Measurements from ENCODE around the gene SATB2.
A peak's percentile ranks its signal among the peaks of the same experiment; 100 is the strongest.

The SATB2 gene

DNA sequence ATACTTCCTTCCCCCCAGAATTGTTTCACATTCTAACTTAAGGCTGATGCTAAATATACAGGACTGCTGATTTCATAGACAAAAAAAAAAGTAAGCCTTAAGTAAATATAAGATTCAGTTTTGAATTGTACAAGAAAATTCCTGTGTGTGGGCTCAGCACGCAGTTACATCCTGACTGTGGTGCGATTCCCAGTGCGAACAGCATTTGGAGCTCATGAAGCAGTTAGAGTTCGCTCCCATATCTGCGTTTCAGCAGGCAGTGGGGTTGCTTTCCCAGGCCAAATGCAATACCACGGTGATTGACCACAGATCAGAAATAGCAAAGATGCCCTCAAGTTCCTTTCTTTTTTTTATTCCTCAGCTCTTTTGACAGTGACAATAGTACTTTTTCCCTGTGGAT, 75.6 kb downstream of the SATB2 start:
- TF ChIP-seq, protein P1, sequence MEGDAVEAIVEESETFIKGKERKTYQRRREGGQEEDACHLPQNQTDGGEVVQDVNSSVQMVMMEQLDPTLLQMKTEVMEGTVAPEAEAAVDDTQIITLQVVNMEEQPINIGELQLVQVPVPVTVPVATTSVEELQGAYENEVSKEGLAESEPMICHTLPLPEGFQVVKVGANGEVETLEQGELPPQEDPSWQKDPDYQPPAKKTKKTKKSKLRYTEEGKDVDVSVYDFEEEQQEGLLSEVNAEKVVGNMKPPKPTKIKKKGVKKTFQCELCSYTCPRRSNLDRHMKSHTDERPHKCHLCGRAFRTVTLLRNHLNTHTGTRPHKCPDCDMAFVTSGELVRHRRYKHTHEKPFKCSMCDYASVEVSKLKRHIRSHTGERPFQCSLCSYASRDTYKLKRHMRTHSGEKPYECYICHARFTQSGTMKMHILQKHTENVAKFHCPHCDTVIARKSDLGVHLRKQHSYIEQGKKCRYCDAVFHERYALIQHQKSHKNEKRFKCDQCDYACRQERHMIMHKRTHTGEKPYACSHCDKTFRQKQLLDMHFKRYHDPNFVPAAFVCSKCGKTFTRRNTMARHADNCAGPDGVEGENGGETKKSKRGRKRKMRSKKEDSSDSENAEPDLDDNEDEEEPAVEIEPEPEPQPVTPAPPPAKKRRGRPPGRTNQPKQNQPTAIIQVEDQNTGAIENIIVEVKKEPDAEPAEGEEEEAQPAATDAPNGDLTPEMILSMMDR (IDR thresholded peaks at IDR 0.05; ENCODE audit: low read depth, low read length) = no peak
- H3K4me3 ChIP-seq (replicated peaks in 1 of 2; ENCODE audit: low read depth in 2 of 2, low read length in 2 of 2) = no peak overlapping the region
- peak in 1 of 2 donors; percentile 30 for DNase-seq (ENCODE audit: low read depth in 2 of 2)

GRCh38 chr2:199381531-199381930, 76.2 kb downstream of the SATB2 start:
- no peak for DNase-seq (ENCODE audit: low read depth in 2 of 2)
- H3K4me3 ChIP-seq (replicated peaks in 1 of 2; ENCODE audit: low read depth in 2 of 2, low read length in 2 of 2) = no peak overlapping the region
- TF ChIP-seq, protein P1 (IDR thresholded peaks at IDR 0.05; ENCODE audit: low read depth, low read length) = no peak

DNA sequence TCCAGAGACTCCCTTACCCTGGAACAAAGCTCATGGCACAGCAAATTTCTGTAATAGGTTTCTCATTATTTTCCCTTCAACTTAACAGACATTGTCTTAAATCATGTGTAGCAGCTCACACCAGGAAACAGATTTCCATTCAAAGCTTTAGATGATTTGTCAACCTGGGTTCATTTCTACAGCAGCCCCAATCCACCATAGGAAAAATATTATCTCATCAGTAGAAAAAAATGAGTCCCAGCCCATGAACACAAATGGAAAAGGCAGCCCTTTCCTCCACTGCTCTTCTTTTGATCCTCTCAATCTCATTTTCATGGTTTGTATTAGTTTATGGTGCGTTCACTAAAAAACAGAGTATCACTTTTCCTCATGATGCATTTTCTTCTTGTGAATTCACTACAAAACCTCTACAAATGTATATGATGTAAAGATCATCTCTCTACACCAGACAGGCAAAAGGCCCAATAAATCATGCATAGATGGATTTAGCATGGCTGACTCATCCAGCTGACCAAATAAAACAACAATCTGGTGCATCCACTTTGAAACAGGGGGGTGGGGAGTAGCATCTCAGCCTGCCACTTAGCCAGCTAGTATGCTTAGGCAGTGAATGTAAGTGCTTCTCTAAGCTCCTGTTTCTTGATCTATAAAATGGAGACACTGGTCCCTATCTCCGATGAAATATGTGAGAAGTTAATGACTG, 78.6 kb downstream of the SATB2 start:
- TF ChIP-seq, protein P1 (IDR thresholded peaks at IDR 0.05; ENCODE audit: low read depth, low read length) = no peak
- H3K4me3 ChIP-seq (replicated peaks in 1 of 2; ENCODE audit: low read depth in 2 of 2, low read length in 2 of 2) = no peak overlapping the region
- peak in 1 of 2 donors; percentile 72 for DNase-seq (ENCODE audit: low read depth in 2 of 2)

DNA sequence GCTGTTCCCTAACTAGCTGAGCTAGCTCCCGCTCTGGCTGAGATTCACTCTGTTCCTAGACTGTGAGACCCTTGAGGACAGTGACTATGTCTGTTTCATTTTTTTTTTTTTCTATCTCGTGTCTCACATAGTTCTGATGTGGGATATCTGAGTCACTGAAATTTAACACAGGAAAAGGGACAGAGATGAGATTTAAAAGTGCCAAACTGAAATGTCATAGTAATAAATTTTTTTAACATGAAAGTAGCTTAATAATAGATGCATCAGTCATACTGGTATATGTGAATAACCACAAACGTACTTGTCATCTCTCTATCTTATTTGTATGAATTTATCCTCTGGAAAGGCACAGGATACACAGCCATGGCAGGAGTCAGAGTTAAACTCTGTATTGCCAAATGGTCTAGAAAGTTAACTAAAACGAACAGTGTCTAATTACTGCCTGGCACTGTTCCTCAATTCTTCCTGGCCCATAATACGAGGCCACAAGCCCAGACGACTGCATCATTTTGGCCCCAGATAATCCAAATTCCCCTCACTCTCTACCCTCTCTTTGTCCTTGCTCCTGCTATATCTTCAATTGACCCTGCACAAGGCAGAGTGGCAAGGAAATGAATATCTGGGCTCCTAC, 87.5 kb downstream of the SATB2 start:
- H3K4me3 ChIP-seq (replicated peaks in 1 of 2; ENCODE audit: low read depth in 2 of 2, low read length in 2 of 2) = no peak overlapping the region
- peak in 1 of 2 donors; percentile 39 for DNase-seq (ENCODE audit: low read depth in 2 of 2)
- TF ChIP-seq, protein P1 (IDR thresholded peaks at IDR 0.05; ENCODE audit: low read depth, low read length) = no peak

DNA sequence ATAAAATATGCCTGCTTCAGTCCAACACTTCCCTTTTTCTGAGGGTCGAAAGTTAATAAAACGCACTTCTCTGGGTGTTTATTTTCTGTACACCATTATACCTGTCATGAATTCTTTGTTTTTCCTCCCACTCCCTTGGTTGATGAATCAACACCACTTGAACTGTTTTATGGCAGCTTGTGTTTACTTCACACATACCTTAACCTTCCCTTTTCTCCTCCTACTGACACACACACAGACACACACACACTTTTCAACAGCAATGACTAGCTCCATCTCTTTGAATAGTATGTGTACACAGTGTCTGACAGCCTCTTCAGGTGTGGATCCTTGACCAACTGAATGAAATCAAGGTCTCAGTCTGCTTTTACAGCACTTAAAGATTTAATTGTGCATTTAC, 91.3 kb downstream of the SATB2 start:
- peak in 1 of 2 donors; percentile 6 for DNase-seq (ENCODE audit: low read depth in 2 of 2)
- TF ChIP-seq, protein P1 (IDR thresholded peaks at IDR 0.05; ENCODE audit: low read depth, low read length) = no peak

GRCh38 chr2:199364153-199364552, 93.6 kb downstream of the SATB2 start:
- no peak for DNase-seq (ENCODE audit: low read depth in 2 of 2)
- TF ChIP-seq, protein P1 (IDR thresholded peaks at IDR 0.05; ENCODE audit: low read depth, low read length) = no peak
- no peak overlapping the region for H3K4me3 ChIP-seq (replicated peaks in 1 of 2; ENCODE audit: low read depth in 2 of 2, low read length in 2 of 2)

More for the DNA sequence above, 91.3 kb downstream of the SATB2 start:
- H3K4me3 ChIP-seq (replicated peaks in 1 of 2; ENCODE audit: low read depth in 2 of 2, low read length in 2 of 2) = no peak overlapping the region
